Measurements from ENCODE around the gene SSX4B.
"Not testable (repeated sequence)": the region's sequence is repeated elsewhere in the genome, so short reads cannot be mapped to it uniquely, and the experiment has no call there.

SSX4B gene

GRCh38 chrX:48411860-48412259 is at the start of gene SSX4B:
SSX4B (minus strand) TSS chrX:48411960; CDS start chrX:48411372, 588 bp downstream.
- not testable (repeated sequence) for H3K4me3 ChIP-seq (ENCODE audit: low read depth, low read length)

- no peak overlapping the region for H3K4me3 ChIP-seq (ENCODE audit: low read depth, low read length)
Measured at GRCh38 chrX:48460606-48461005, 48.8 kb upstream of the SSX4B start.

- H3K4me3 ChIP-seq (ENCODE audit: low read depth, low read length): no peak overlapping the region
Measured at GRCh38 chrX:48460031-48460430, 48.3 kb upstream of the SSX4B start.

- H3K4me3 ChIP-seq (ENCODE audit: low read depth, low read length): no peak overlapping the region
Measured at GRCh38 chrX:48459483-48459882, 47.7 kb upstream of the SSX4B start.

- no peak overlapping the region for H3K4me3 ChIP-seq (ENCODE audit: low read depth, low read length)
Measured at GRCh38 chrX:48458711-48459110, 47.0 kb upstream of the SSX4B start.

GRCh38 chrX:48456628-48457331 is 45.0 kb upstream of the SSX4B start:
- H3K4me3 ChIP-seq (ENCODE audit: low read depth, low read length): no peak overlapping the region

GRCh38 chrX:48451708-48452107 is 39.9 kb upstream of the SSX4B start:
- no peak overlapping the region for H3K4me3 ChIP-seq (ENCODE audit: low read depth, low read length)

- H3K4me3 ChIP-seq (ENCODE audit: low read depth, low read length): no peak overlapping the region
Measured at GRCh38 chrX:48450076-48450475, 38.3 kb upstream of the SSX4B start.

GRCh38 chrX:48447201-48447600 is 35.4 kb upstream of the SSX4B start:
- H3K4me3 ChIP-seq (ENCODE audit: low read depth, low read length): not testable (repeated sequence)

GRCh38 chrX:48433713-48434112 is 22.0 kb upstream of the SSX4B start:
- not testable (repeated sequence) for H3K4me3 ChIP-seq (ENCODE audit: low read depth, low read length)

GRCh38 chrX:48430166-48430565 is 18.4 kb upstream of the SSX4B start:
- not testable (repeated sequence) for H3K4me3 ChIP-seq (ENCODE audit: low read depth, low read length)

- H3K4me3 ChIP-seq (ENCODE audit: low read depth, low read length): not testable (repeated sequence)
Measured at GRCh38 chrX:48429606-48430005, 17.8 kb upstream of the SSX4B start.

GRCh38 chrX:48427027-48427716 is 15.4 kb upstream of the SSX4B start:
- H3K4me3 ChIP-seq (ENCODE audit: low read depth, low read length): not testable (repeated sequence)

GRCh38 chrX:48397825-48398224 is 13.9 kb downstream of the SSX4B start:
- not testable (repeated sequence) for H3K4me3 ChIP-seq (ENCODE audit: low read depth, low read length)

GRCh38 chrX:48396931-48397330 is 14.8 kb downstream of the SSX4B start:
- H3K4me3 ChIP-seq (ENCODE audit: low read depth, low read length): not testable (repeated sequence)

- not testable (repeated sequence) for H3K4me3 ChIP-seq (ENCODE audit: low read depth, low read length)
Measured at GRCh38 chrX:48383239-48383638, 28.5 kb downstream of the SSX4B start, which contains the start of gene SSX4. SSX4 (plus strand) TSS chrX:48383539; CDS start chrX:48384054, 515 bp downstream.

GRCh38 chrX:48370408-48370807 is 41.4 kb downstream of the SSX4B start:
- H3K4me3 ChIP-seq (ENCODE audit: low read depth, low read length): not testable (repeated sequence)

GRCh38 chrX:48367717-48368408 is 43.9 kb downstream of the SSX4B start:
- H3K4me3 ChIP-seq (ENCODE audit: low read depth, low read length): not testable (repeated sequence)

GRCh38 chrX:48359281-48359680 is 52.5 kb downstream of the SSX4B start:
- H3K4me3 ChIP-seq (ENCODE audit: low read depth, low read length): not testable (repeated sequence)

GRCh38 chrX:48357681-48358080 is 54.1 kb downstream of the SSX4B start:
- H3K4me3 ChIP-seq (ENCODE audit: low read depth, low read length): no peak overlapping the region

- H3K4me3 ChIP-seq (ENCODE audit: low read depth, low read length): not testable (repeated sequence)
Measured at GRCh38 chrX:48356315-48357094, 55.3 kb downstream of the SSX4B start, which contains the start of gene SSX3. SSX3 (minus strand) TSS chrX:48356703; CDS start chrX:48355249, 1,454 bp downstream.

All from iPS-11a (cell line).